Gastroesophageal sphincter (tissue), 3 donors: ENCODE data around the gene FAM234A.

Experiments
- CTCF ChIP-seq, 4 experiments: fragments of 200-600 bp in 2 of 4; fragments of 450-650 bp in 2 of 4; sonication (generic) in 1 of 4; IDR thresholded peaks; one replicate each; pipeline ENCODE4 v1.5.1; 2017 to 2019; ENCODE audit warnings: antibody characterized with exemption in 4 of 4, mild to moderate bottlenecking in 2 of 4, moderate library complexity in 2 of 4
- EP300 ChIP-seq: sonication (generic); formaldehyde crosslinking; IDR thresholded peaks from one replicate; pipeline ENCODE4 v1.6.1; 2017; ENCODE audit warnings: antibody characterized with exemption, mild to moderate bottlenecking
- POLR2A ChIP-seq, 2 donors: fragments of 450-650 bp; IDR thresholded peaks; one replicate each; pipeline ENCODE4 v1.6.1; 2017; ENCODE audit warnings: antibody characterized with exemption in 2 of 2, mild to moderate bottlenecking in 2 of 2, moderate library complexity in 1 of 2
- POLR2AphosphoS5 ChIP-seq: sonication (generic); formaldehyde crosslinking; IDR thresholded peaks from one replicate; pipeline ENCODE4 v1.6.1; 2017; ENCODE audit warnings: antibody characterized with exemption

GRCh38 chr16:255183-255582 lies 20.6 kb downstream of the FAM234A start:
- no peak for TF ChIP-seq CTCF (IDR thresholded peaks at IDR 0.05)
- TF ChIP-seq POLR2A (IDR thresholded peaks at IDR 0.05): no peak
- TF ChIP-seq EP300: no peak
- no peak for TF ChIP-seq POLR2AphosphoS5
